MM.1S (cell line): ENCODE measurements around the gene CNFN.

Experiments
- DNase-seq: peaks from one replicate; pipeline ENCODE4 v3.0.0-alpha.2; 2015
- H2AFZ ChIP-seq: fragments of 300-600 bp; sonication (generic); 2 replicates; pipeline ENCODE4 v1.6.0; 2016; ENCODE audit warnings: antibody characterized with exemption, low read length
- H3F3A ChIP-seq: fragments of 300-600 bp; sonication (generic); 2 replicates; pipeline ENCODE4 v1.6.1; 2016; ENCODE audit warnings: mild to moderate bottlenecking, antibody characterized with exemption, low read length, moderate library complexity, mixed read lengths; ENCODE audit not compliant: insufficient read depth
- H3K27ac ChIP-seq: fragments of 300-600 bp; sonication (generic); 2 replicates; pipeline ENCODE4 v1.5.1; 2016; ENCODE audit warnings: mild to moderate bottlenecking, low read length
- H3K27me3 ChIP-seq: fragments of 300-600 bp; sonication (generic); replicated peaks from 2 replicates; pipeline ENCODE4 v1.6.0; 2016; ENCODE audit warnings: low read length; ENCODE audit not compliant: insufficient read depth
- H3K36me3 ChIP-seq: fragments of 300-600 bp; sonication (generic); replicated peaks from 2 replicates; pipeline ENCODE4 v1.6.1; 2016; ENCODE audit warnings: mild to moderate bottlenecking, low read length, mixed read lengths; ENCODE audit not compliant: insufficient read depth
- H3K4me1 ChIP-seq: fragments of 300-600 bp; sonication (generic); 2 replicates; pipeline ENCODE4 v1.6.1; 2016; ENCODE audit warnings: low read length, mixed read lengths
- H3K4me2 ChIP-seq: fragments of 300-600 bp; sonication (generic); 2 replicates; pipeline ENCODE4 v1.6.0; 2016; ENCODE audit warnings: low read depth, low read length
- H3K4me3 ChIP-seq: fragments of 300-600 bp; sonication (generic); 2 replicates; pipeline ENCODE4 v1.5.1; 2016; ENCODE audit warnings: low read length, mixed read lengths
- H3K79me2 ChIP-seq: fragments of 300-600 bp; sonication (generic); 2 replicates; pipeline ENCODE4 v1.6.1; 2016; ENCODE audit warnings: mixed run types, low read length, mixed read lengths
- H3K9ac ChIP-seq: fragments of 300-600 bp; sonication (generic); 2 replicates; pipeline ENCODE4 v1.6.1; 2016; ENCODE audit warnings: low read length, mixed read lengths
- H3K9me2 ChIP-seq: fragments of 300-600 bp; sonication (generic); replicated peaks from 2 replicates; pipeline ENCODE4 v1.6.1; 2016; ENCODE audit warnings: mild to moderate bottlenecking, low read length, mixed read lengths; ENCODE audit not compliant: insufficient read depth
- H3K9me3 ChIP-seq: fragments of 300-600 bp; sonication (generic); replicated peaks from 2 replicates; pipeline ENCODE4 v1.6.1; 2016; ENCODE audit warnings: mild to moderate bottlenecking, low read length, mixed read lengths; ENCODE audit not compliant: insufficient read depth
- H4K20me1 ChIP-seq: fragments of 300-600 bp; sonication (generic); 2 replicates; pipeline ENCODE4 v1.6.1; 2016; ENCODE audit warnings: mild to moderate bottlenecking, low read length, moderate library complexity, mixed read lengths; ENCODE audit not compliant: insufficient read depth
- EZH2 ChIP-seq: fragments of 300-600 bp; sonication (generic); optimal IDR thresholded peaks from 2 replicates; pipeline ENCODE3; 2017; ENCODE audit warnings: low read depth, mild to moderate bottlenecking, antibody characterized with exemption, low read length, mixed read lengths
- EZH2phosphoT487 ChIP-seq: fragments of 300-600 bp; sonication (generic); IDR thresholded peaks from 2 replicates; pipeline ENCODE4 v1.6.1; 2018; ENCODE audit warnings: antibody characterized with exemption, low read length
- TF ChIP-seq, protein P1 (sequence below): fragments of 300-600 bp; sonication (generic); IDR thresholded peaks from 2 replicates; pipeline ENCODE4 v1.5.1; 2016; ENCODE audit warnings: antibody characterized with exemption, low read length, mixed read lengths

Gene CNFN

DNA sequence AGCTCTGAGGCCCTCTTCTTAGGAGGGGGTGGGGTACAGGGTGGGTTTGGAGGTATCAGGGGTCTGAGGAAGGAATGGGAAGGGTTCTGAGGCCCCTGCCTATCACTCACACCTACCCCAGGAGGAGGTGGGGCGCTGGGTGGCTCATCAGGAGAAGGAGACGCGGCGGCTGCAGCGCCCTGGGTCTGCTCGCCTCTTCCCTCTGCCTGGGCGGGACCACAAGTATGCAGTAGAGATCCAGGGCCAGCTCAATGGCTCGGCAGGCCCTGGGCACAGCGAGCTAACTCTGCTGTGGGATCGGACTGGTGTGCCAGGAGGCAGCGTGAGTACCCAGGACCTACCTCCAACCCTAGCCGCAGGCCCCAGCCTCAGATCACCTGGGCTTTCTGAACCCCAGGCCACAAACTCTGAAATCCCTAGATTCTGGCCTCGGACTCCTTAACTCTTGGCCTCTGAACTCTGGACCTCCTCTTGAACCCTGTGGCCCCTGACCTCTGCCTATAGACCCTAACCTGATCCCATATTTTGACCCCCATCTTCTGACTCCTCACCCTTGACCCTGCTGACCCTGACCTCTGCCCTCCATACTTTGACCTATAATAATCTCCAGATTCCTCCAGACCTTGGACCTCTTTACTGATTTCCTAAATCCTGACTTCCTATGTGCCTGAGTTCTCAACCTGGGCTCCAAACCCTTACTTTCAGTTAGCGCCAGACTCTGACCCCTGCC lies 40.6 kb downstream of the CNFN start:
- TF ChIP-seq EZH2phosphoT487: no peak
- TF ChIP-seq, protein P1, sequence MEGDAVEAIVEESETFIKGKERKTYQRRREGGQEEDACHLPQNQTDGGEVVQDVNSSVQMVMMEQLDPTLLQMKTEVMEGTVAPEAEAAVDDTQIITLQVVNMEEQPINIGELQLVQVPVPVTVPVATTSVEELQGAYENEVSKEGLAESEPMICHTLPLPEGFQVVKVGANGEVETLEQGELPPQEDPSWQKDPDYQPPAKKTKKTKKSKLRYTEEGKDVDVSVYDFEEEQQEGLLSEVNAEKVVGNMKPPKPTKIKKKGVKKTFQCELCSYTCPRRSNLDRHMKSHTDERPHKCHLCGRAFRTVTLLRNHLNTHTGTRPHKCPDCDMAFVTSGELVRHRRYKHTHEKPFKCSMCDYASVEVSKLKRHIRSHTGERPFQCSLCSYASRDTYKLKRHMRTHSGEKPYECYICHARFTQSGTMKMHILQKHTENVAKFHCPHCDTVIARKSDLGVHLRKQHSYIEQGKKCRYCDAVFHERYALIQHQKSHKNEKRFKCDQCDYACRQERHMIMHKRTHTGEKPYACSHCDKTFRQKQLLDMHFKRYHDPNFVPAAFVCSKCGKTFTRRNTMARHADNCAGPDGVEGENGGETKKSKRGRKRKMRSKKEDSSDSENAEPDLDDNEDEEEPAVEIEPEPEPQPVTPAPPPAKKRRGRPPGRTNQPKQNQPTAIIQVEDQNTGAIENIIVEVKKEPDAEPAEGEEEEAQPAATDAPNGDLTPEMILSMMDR: no peak
- no peak for TF ChIP-seq EZH2
- no peaks in the 10 kb centered on the region for H3F3A ChIP-seq
- H4K20me1 ChIP-seq: no peaks in the 10 kb centered on the region
- no peak overlapping the region for H3K4me2 ChIP-seq
- H3K79me2 ChIP-seq: no peaks in the 10 kb centered on the region
- no peak for DNase-seq
- no peak overlapping the region for H3K27ac ChIP-seq
- H3K36me3 ChIP-seq: no peaks in the 10 kb centered on the region
- H3K27me3 ChIP-seq: no peaks in the 10 kb centered on the region
- no peaks in the 10 kb centered on the region for H3K4me1 ChIP-seq
- H2AFZ ChIP-seq: no peak overlapping the region
- H3K9me3 ChIP-seq: no peaks in the 10 kb centered on the region
- H3K9me2 ChIP-seq: no peaks in the 10 kb centered on the region
- H3K4me3 ChIP-seq: no peak overlapping the region
- no peak overlapping the region for H3K9ac ChIP-seq

DNA sequence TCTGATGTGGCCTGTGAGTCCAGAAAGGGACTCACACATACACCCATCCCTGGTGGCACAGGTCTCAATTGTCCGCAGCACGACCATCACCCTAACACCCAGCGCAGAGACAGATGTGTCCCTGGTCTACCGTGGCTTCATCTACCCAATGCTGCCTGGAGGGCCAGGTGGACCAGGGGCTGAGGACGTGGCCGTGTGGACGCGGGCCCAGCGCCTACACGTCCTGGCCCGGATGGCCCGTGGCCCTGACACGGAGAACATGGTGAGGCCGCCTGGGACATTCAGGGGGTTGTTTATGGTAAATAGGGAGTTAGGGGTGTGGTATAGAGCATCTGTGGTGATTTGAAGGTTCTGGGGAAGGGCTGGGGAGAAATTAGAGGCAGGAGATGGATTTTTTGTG lies 41.9 kb downstream of the CNFN start:
- no peaks in the 10 kb centered on the region for H3K4me1 ChIP-seq
- no peaks in the 10 kb centered on the region for H3K27me3 ChIP-seq
- no peaks in the 10 kb centered on the region for H3K9me2 ChIP-seq

DNA sequence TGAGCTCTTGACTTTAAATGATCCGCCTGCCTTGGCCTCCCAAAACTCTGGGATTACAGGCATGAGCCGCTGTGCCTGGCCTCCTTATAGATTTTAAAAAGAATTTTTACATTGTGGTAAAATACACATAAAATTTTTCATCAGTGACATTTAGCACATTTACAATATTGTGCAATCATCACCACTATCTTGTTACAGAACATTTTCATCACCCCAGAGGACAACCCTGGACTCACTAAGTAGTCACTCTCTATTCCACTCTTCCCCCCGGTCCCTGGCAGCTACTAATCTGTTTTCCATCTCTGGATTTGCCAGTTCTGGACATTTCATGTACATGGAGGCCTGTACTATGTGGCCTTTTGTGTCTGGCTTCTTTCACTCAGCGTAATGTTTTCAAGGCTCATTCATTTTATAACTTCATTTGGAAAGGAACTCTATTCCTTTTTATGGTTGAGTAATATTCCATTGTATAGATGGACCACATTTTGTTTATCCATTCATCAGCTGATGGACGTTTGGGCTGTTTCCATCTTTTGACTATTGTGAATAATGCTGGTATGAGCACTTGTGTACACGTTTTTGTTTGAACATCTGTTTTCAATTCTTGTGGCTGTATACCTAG lies 44.8 kb downstream of the CNFN start:
- Histone ChIP-seq H3K79me2 (no peaks in the 10 kb centered on the region), H3K27me3 (no peaks in the 10 kb centered on the region), H3K9ac (no peak overlapping the region), H3K36me3 (no peaks in the 10 kb centered on the region), H3F3A (no peaks in the 10 kb centered on the region), H3K9me2 (no peaks in the 10 kb centered on the region), H3K27ac (no peak overlapping the region), H3K4me3 (no peak overlapping the region), H3K4me1 (no peaks in the 10 kb centered on the region), H2AFZ (no peak overlapping the region), H4K20me1 (no peaks in the 10 kb centered on the region), H3K4me2 (no peak overlapping the region), H3K9me3 (no peaks in the 10 kb centered on the region)
- no peak for TF ChIP-seq EZH2phosphoT487
- TF ChIP-seq, protein P1: no peak
- no peak for DNase-seq

More for the DNA sequence above, 41.9 kb downstream of the CNFN start:
- Histone ChIP-seq H3K4me3 (no peak overlapping the region), H3K9ac (no peak overlapping the region), H3K27ac (no peak overlapping the region), H3F3A (no peaks in the 10 kb centered on the region), H2AFZ (no peak overlapping the region), H3K4me2 (no peak overlapping the region), H3K9me3 (no peaks in the 10 kb centered on the region), H4K20me1 (no peaks in the 10 kb centered on the region), H3K79me2 (no peaks in the 10 kb centered on the region), H3K36me3 (no peaks in the 10 kb centered on the region)
- no peak for TF ChIP-seq EZH2phosphoT487
- no peak for TF ChIP-seq EZH2
- TF ChIP-seq, protein P1: no peak
- no peak for DNase-seq
